Endothelial cell of umbilical vein (primary cell): ENCODE results near the gene HLA-DPA1.

Experiments
- EZH2 ChIP-seq: IDR thresholded peaks from 2 replicates; pipeline ENCODE4 v1.6.1; 2012; ENCODE audit warnings: borderline replicate concordance, low read depth, mild to moderate bottlenecking, moderate library complexity, low read length, inconsistent platforms; ENCODE audit not compliant: severe bottlenecking
- FOS ChIP-seq: IDR thresholded peaks from 2 replicates; pipeline ENCODE4 v1.6.1; 2011; ENCODE audit warnings: mild to moderate bottlenecking, low read length, moderate library complexity, borderline replicate concordance; ENCODE audit not compliant: insufficient read depth
- JUN ChIP-seq: IDR thresholded peaks from 2 replicates; pipeline ENCODE4 v1.6.1; 2011; ENCODE audit warnings: borderline replicate concordance, low read depth; ENCODE audit not compliant: insufficient read length, insufficient read depth
- MAX ChIP-seq: IDR thresholded peaks from 2 replicates; pipeline ENCODE4 v1.6.1; 2011; ENCODE audit not compliant: insufficient read depth, insufficient read length
- MYC ChIP-seq: IDR thresholded peaks from one replicate; pipeline ENCODE4 v1.6.1; 2011; ENCODE audit warnings: mild to moderate bottlenecking, low read depth, low read length
- POLR2A ChIP-seq: IDR thresholded peaks from 2 replicates; pipeline ENCODE4 v1.6.1; 2012; ENCODE audit warnings: low read depth, mild to moderate bottlenecking, control low read depth, low read length
- POLR2AphosphoS5 ChIP-seq: IDR thresholded peaks from 2 replicates; pipeline ENCODE4 v1.6.1; 2012; ENCODE audit warnings: low read depth, mild to moderate bottlenecking, control low read depth, low read length, moderate library complexity; ENCODE audit not compliant: insufficient read depth
- TF ChIP-seq, protein P1 (sequence below), 2 donors: IDR thresholded peaks; 1 replicate in 1 of 2; 2 replicates in 1 of 2; pipeline ENCODE4 v1.5.1; 2011; ENCODE audit warnings: low read length in 2 of 2, mild to moderate bottlenecking in 2 of 2, moderate library complexity in 2 of 2, control low read depth in 1 of 2, inconsistent platforms in 1 of 2, low read depth in 1 of 2; ENCODE audit not compliant: insufficient read depth in 1 of 2; ENCODE audit errors: extremely low read depth in 1 of 2

DNA sequence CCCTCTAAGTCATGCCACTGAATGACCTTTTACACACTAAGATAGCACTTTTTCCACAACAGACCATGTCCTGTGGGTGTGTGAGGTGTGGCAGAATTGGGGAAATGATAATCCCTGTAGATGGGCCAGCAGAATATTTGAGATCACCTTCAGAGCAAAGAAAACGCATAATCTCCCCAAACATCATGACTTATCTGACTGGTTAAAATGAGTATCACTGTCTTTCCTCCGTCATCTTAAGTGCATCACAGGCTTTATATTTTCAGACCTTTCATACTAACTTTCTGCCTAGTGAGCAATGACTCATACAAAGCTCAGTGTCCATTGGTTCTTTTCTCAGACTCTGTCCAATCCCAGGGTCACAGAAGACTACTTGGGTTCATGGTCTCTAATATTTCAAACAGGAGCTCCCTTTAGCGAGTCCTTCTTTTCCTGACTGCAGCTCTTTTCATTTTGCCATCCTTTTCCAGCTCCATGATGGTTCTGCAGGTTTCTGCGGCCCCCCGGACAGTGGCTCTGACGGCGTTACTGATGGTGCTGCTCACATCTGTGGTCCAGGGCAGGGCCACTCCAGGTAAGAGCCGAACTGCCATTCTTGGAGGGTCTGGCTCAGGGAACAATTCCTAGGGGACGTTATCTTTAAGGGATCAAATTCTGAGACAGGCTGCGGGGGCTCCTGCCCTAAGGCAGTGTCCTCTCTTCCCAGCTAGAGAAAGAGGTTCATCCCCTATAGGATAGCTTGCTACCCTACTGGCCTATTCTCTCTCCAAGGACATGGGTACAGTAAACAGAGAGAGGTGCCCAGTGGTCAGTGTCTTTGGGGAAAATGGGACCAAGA, 2.3 kb upstream of the HLA-DPA1 start, which contains the start of gene HLA-DPB1:
- TF ChIP-seq, protein P1, sequence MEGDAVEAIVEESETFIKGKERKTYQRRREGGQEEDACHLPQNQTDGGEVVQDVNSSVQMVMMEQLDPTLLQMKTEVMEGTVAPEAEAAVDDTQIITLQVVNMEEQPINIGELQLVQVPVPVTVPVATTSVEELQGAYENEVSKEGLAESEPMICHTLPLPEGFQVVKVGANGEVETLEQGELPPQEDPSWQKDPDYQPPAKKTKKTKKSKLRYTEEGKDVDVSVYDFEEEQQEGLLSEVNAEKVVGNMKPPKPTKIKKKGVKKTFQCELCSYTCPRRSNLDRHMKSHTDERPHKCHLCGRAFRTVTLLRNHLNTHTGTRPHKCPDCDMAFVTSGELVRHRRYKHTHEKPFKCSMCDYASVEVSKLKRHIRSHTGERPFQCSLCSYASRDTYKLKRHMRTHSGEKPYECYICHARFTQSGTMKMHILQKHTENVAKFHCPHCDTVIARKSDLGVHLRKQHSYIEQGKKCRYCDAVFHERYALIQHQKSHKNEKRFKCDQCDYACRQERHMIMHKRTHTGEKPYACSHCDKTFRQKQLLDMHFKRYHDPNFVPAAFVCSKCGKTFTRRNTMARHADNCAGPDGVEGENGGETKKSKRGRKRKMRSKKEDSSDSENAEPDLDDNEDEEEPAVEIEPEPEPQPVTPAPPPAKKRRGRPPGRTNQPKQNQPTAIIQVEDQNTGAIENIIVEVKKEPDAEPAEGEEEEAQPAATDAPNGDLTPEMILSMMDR (IDR thresholded peaks at IDR 0.05; ENCODE audit: extremely low read depth in 1 of 2, insufficient read depth in 1 of 2, low read depth in 1 of 2, low read length in 2 of 2): no peak
- TF ChIP-seq POLR2A (no peak), FOS (no peak), EZH2 (no peak), MAX (no peak), POLR2AphosphoS5 (no peak), JUN (peak; percentile 45), MYC (no peak)
